Endodermal cell (in vitro differentiated cells): Measurements from ENCODE around the gene TLE4. TPM values are rescaled to one million over a fixed set of nuclear protein-coding genes. Genes with fewer than 3 reads are reported as not detected.

Source experiments
- DNase-seq: peaks from one replicate; pipeline ENCODE4 v3.0.0-alpha.2; 2017
- H3K27ac ChIP-seq: 2 replicates; pipeline ENCODE4 v1.5.1; 2013; ENCODE audit warnings: mild to moderate bottlenecking, low read depth, low read length, moderate library complexity
- H3K27me3 ChIP-seq: 2 replicates; pipeline ENCODE4 v1.6.1; 2013; ENCODE audit warnings: mild to moderate bottlenecking, low read length, moderate library complexity; ENCODE audit not compliant: insufficient read depth, control insufficient read depth, poor library complexity, severe bottlenecking
- H3K36me3 ChIP-seq: 2 replicates; pipeline ENCODE4 v1.7.0; 2013; ENCODE audit warnings: mild to moderate bottlenecking, low read length, moderate library complexity; ENCODE audit not compliant: control insufficient read depth, insufficient read depth
- H3K4me1 ChIP-seq: one replicate; pipeline ENCODE4 v1.7.0; 2013; ENCODE audit warnings: low read length; ENCODE audit not compliant: control insufficient read depth, insufficient read depth
- H3K4me3 ChIP-seq: 2 replicates; pipeline ENCODE4 v1.5.1; 2013; ENCODE audit warnings: mild to moderate bottlenecking, low read length, moderate library complexity
- H3K9ac ChIP-seq: 2 replicates; pipeline ENCODE4 v1.6.1; 2013; ENCODE audit warnings: mild to moderate bottlenecking, low read length, moderate library complexity; ENCODE audit not compliant: poor library complexity, severe bottlenecking; ENCODE audit errors: extremely low read depth
- H3K9me3 ChIP-seq: 2 replicates; pipeline ENCODE4 v1.6.1; 2013; ENCODE audit warnings: mild to moderate bottlenecking, low read length, moderate library complexity; ENCODE audit not compliant: control insufficient read depth
- H3K27ac Mint-ChIP-seq: 2 replicates; pipeline ENCODE4 v1.8.0; 2020; ENCODE audit warnings: mixed read lengths
- H3K27me3 Mint-ChIP-seq: 2 replicates; pipeline ENCODE4 v1.8.0; 2021; ENCODE audit warnings: mild to moderate bottlenecking, mixed read lengths; ENCODE audit not compliant: insufficient read depth
- H3K36me3 Mint-ChIP-seq: 2 replicates; pipeline ENCODE4 v1.8.0; 2020; ENCODE audit warnings: low read depth, mixed read lengths
- H3K4me1 Mint-ChIP-seq: 2 replicates; pipeline ENCODE4 v1.8.0; 2020; ENCODE audit warnings: mixed read lengths
- H3K4me3 Mint-ChIP-seq: 2 replicates; pipeline ENCODE4 v1.8.0; 2020; ENCODE audit warnings: mild to moderate bottlenecking, moderate library complexity, mixed read lengths
- H3K9me3 Mint-ChIP-seq: 2 replicates; pipeline ENCODE4 v1.8.0; 2020; ENCODE audit warnings: mild to moderate bottlenecking, mixed read lengths
- CTCF ChIP-seq: fragments of 200-600 bp; sonication (generic); conservative IDR thresholded peaks from 2 replicates; pipeline ENCODE4 v1.5.0; 2021; ENCODE audit warnings: antibody characterized with exemption, mild to moderate bottlenecking
- WGBS, 2 experiments: methylation state at CpG; one replicate each; pipeline versions ENCODE4 v1.1.5 to v1.1.7; 2013; ENCODE audit warnings: missing lambda C conversion rate in 2 of 2, mixed read lengths in 1 of 2; ENCODE audit not compliant: insufficient coverage in 1 of 2, insufficient read length in 1 of 2; 5-methylcytosine and 5-hydroxymethylcytosine counted together
- total RNA-seq, 2 donors: library from RNA; stranded (reverse); fragmentation: NEBNext Ultra II Directional in 1 of 2; extraction: Animal tissue kit (Norgen Biotek cat#: 25700) in 1 of 2; gene quantifications; 2 replicates in 1 of 2; 3 replicates in 1 of 2; pipeline ENCODE4 v1.2.1, GENCODE V29; 2021

TLE4 gene
- total RNA-seq, 2 donors from 2014 or later, result 16.7 to 25.5 TPM

- 90 to 100% methylated on average over 1 of the region's 1 CpG for WGBS, 2 experiments
- Histone ChIP-seq H3K27me3 (no peaks in the 10 kb centered on the region), H3K4me3 (no peak overlapping the region), H3K4me1 (no peaks in the 10 kb centered on the region), H3K9me3 (no peaks in the 10 kb centered on the region), H3K27ac (no peak overlapping the region), H3K9ac (no peak overlapping the region), H3K36me3 (no peaks in the 10 kb centered on the region)
- Mint-ChIP-seq H3K27ac (no peak overlapping the region), H3K4me3 (no peak overlapping the region), H3K36me3 (no peaks in the 10 kb centered on the region), H3K9me3 (peaks cover 2% of the 10 kb centered on the region), H3K27me3 (no peaks in the 10 kb centered on the region), H3K4me1 (no peaks in the 10 kb centered on the region)
- DNase-seq, result no peak
- TF ChIP-seq CTCF, result no peak
Measured at GRCh38 chr9:79551994-79552393, 19.8 kb upstream of the TLE4 start.

GRCh38 chr9:79555474-79556089, 16.2 kb upstream of the TLE4 start:
- Histone ChIP-seq H3K9me3 (no peaks in the 10 kb centered on the region), H3K36me3 (no peaks in the 10 kb centered on the region), H3K4me1 (no peaks in the 10 kb centered on the region), H3K27me3 (no peaks in the 10 kb centered on the region), H3K9ac (no peak overlapping the region), H3K4me3 (no peak overlapping the region), H3K27ac (no peak overlapping the region)
- H3K4me1 Mint-ChIP-seq, result no peaks in the 10 kb centered on the region
- DNase-seq, result no peak
- no peak overlapping the region for H3K27ac Mint-ChIP-seq
- no peak overlapping the region for H3K4me3 Mint-ChIP-seq
- H3K36me3 Mint-ChIP-seq, result no peaks in the 10 kb centered on the region
- WGBS, 2 experiments, result 93 to 100% methylated on average over 1 to 5 of the region's 5 CpGs
- no peaks in the 10 kb centered on the region for H3K9me3 Mint-ChIP-seq
- no peaks in the 10 kb centered on the region for H3K27me3 Mint-ChIP-seq
- TF ChIP-seq CTCF, result no peak

GRCh38 chr9:79559495-79560181, 12.1 kb upstream of the TLE4 start:
- WGBS, 2 experiments, result 84 to 86% methylated on average over 1 to 3 of the region's 3 CpGs
- Mint-ChIP-seq H3K4me3 (no peak overlapping the region), H3K27ac (no peak overlapping the region), H3K36me3 (no peaks in the 10 kb centered on the region), H3K4me1 (no peaks in the 10 kb centered on the region), H3K9me3 (no peaks in the 10 kb centered on the region), H3K27me3 (no peaks in the 10 kb centered on the region)
- H3K4me3 ChIP-seq, result no peak overlapping the region
- no peak for TF ChIP-seq CTCF
- DNase-seq, result no peak
- no peaks in the 10 kb centered on the region for H3K4me1 ChIP-seq
- no peaks in the 10 kb centered on the region for H3K36me3 ChIP-seq
- H3K9me3 ChIP-seq, result no peaks in the 10 kb centered on the region
- peak overlapping the region; percentile 6 for H3K27ac ChIP-seq
- H3K27me3 ChIP-seq, result no peaks in the 10 kb centered on the region
- no peak overlapping the region for H3K9ac ChIP-seq
